OCI-LY1 (cell line): ENCODE measurements around the gene TIE1.
A peak's percentile ranks its signal among the peaks of the same experiment; 100 is the strongest.

Source experiments
- H2AFZ ChIP-seq: fragments of 200-600 bp; sonication (generic), shearing (Covaris generic); 2 replicates; pipeline ENCODE4 v1.6.0; 2014; ENCODE audit warnings: antibody characterized with exemption, mild to moderate bottlenecking, low read length
- H3F3A ChIP-seq: fragments of 200-600 bp; sonication (generic), shearing (Covaris generic); 2 replicates; pipeline ENCODE4 v1.6.0; 2014; ENCODE audit warnings: mild to moderate bottlenecking, antibody characterized with exemption, low read length, moderate library complexity; ENCODE audit not compliant: insufficient read depth
- H3K27ac ChIP-seq: fragments of 200-600 bp; sonication (generic); 2 replicates; pipeline ENCODE4 v1.5.1; 2014; ENCODE audit warnings: low read length, mixed run types, mild to moderate bottlenecking, low read depth; ENCODE audit not compliant: poor library complexity, severe bottlenecking
- H3K27me3 ChIP-seq: fragments of 200-600 bp; sonication (generic); 2 replicates; pipeline ENCODE4 v1.6.0; 2014; ENCODE audit warnings: antibody characterized with exemption, mild to moderate bottlenecking, low read length, moderate library complexity; ENCODE audit not compliant: insufficient read depth
- H3K36me3 ChIP-seq: fragments of 200-600 bp; sonication (generic); 2 replicates; pipeline ENCODE4 v1.6.1; 2014; ENCODE audit warnings: mild to moderate bottlenecking, antibody characterized with exemption, low read length, moderate library complexity, mixed read lengths; ENCODE audit not compliant: insufficient read depth
- H3K4me1 ChIP-seq: fragments of 200-600 bp; sonication (generic); 2 replicates; pipeline ENCODE4 v1.5.1; 2014; ENCODE audit warnings: mild to moderate bottlenecking, low read length, moderate library complexity; ENCODE audit not compliant: insufficient read depth, severe bottlenecking
- H3K4me2 ChIP-seq: fragments of 200-600 bp; sonication (generic), shearing (Covaris generic); 2 replicates; pipeline ENCODE4 v1.6.1; 2014; ENCODE audit warnings: low read length
- H3K4me3 ChIP-seq: fragments of 200-600 bp; sonication (generic); 2 replicates; pipeline ENCODE4 v1.5.1; 2014; ENCODE audit warnings: low read length, low read depth, mild to moderate bottlenecking, mixed read lengths; ENCODE audit not compliant: poor library complexity, severe bottlenecking
- H3K79me2 ChIP-seq: fragments of 200-600 bp; shearing (Covaris generic); 2 replicates; pipeline ENCODE4 v1.6.1; 2016; ENCODE audit warnings: mixed run types, low read length, mixed read lengths; ENCODE audit not compliant: insufficient read depth
- H3K9ac ChIP-seq: fragments of 200-600 bp; sonication (generic), shearing (Covaris generic); 2 replicates; pipeline ENCODE4 v1.6.1; 2014; ENCODE audit warnings: mild to moderate bottlenecking, low read length, mixed read lengths
- H3K9me2 ChIP-seq: fragments of 200-600 bp; sonication (generic), shearing (Covaris generic); 2 replicates; pipeline ENCODE4 v1.6.1; 2014; ENCODE audit warnings: low read depth, mild to moderate bottlenecking, low read length, mixed read lengths
- H3K9me3 ChIP-seq: fragments of 200-600 bp; shearing (Covaris generic); 2 replicates; pipeline ENCODE4 v1.6.1; 2014; ENCODE audit warnings: low read length, mixed read lengths
- H4K20me1 ChIP-seq: fragments of 200-600 bp; sonication (generic), shearing (Covaris generic); 2 replicates; pipeline ENCODE4 v1.6.0; 2016; ENCODE audit warnings: mild to moderate bottlenecking, low read length; ENCODE audit not compliant: insufficient read depth
- CTCF ChIP-seq: fragments of 200-600 bp; sonication (generic), shearing (Covaris generic); IDR thresholded peaks from 2 replicates; pipeline ENCODE4 v1.5.1; 2017; ENCODE audit warnings: mild to moderate bottlenecking, antibody characterized with exemption, low read length, moderate library complexity, mixed read lengths
- EZH2 ChIP-seq: fragments of 200-600 bp; sonication (generic), shearing (Covaris generic); IDR thresholded peaks from 2 replicates; pipeline ENCODE4 v1.8.0; 2017; ENCODE audit warnings: borderline replicate concordance, mixed run types, mild to moderate bottlenecking, antibody characterized with exemption, low read length, moderate library complexity, mixed read lengths

Gene TIE1

GRCh38 chr1:43358121-43358745 lies 57.5 kb downstream of the TIE1 start:
- Histone ChIP-seq H3K27me3 (no peaks in the 10 kb centered on the region), H3K4me1 (peaks cover 31% of the 10 kb centered on the region), H3K4me3 (peak overlapping the region; percentile 84), H3K4me2 (peak overlapping the region; percentile 85), H4K20me1 (no peaks in the 10 kb centered on the region), H3K36me3 (peaks cover 43% of the 10 kb centered on the region), H3K9me2 (no peaks in the 10 kb centered on the region), H3K9ac (peak overlapping the region; percentile 88), H2AFZ (no peak overlapping the region), H3K27ac (peak overlapping the region; percentile 31), H3F3A (peaks cover 4% of the 10 kb centered on the region; the same call in 1 of the 2 replicates), H3K9me3 (no peaks in the 10 kb centered on the region), H3K79me2 (peaks cover 9% of the 10 kb centered on the region)
- TF ChIP-seq EZH2 (no peak), CTCF (peak; percentile 37; the same call in 1 of the 2 replicates)

- Histone ChIP-seq H3K27ac (peak within 1 kb of the TSS; percentile 71), H3K79me2 (peaks cover 9% of the 10 kb centered on the region), H3K36me3 (peaks cover 51% of the 10 kb centered on the region), H3K9ac (peak within 1 kb of the TSS; percentile 90), H3K4me3 (peak within 1 kb of the TSS; percentile 84), H3K4me2 (peak within 1 kb of the TSS; percentile 91), H3F3A (peaks cover 4% of the 10 kb centered on the region; the same call in 1 of the 2 replicates), H3K4me1 (peaks cover 31% of the 10 kb centered on the region), H2AFZ (no peak within 1 kb of the TSS), H4K20me1 (no peaks in the 10 kb centered on the region), H3K27me3 (no peaks in the 10 kb centered on the region), H3K9me2 (no peaks in the 10 kb centered on the region), H3K9me3 (no peaks in the 10 kb centered on the region)
- TF ChIP-seq EZH2: no peak
- no peak for TF ChIP-seq CTCF
These were observed 58.2 kb downstream of the TIE1 start, which contains the start of gene CDC20 for GRCh38 chr1:43358746-43359693. CDC20 (plus strand) TSS chr1:43358981; CDS start chr1:43359216, 235 bp downstream.

- Histone ChIP-seq H3K4me3 (peak overlapping the region; percentile 84), H3K27ac (peak overlapping the region; percentile 71), H4K20me1 (no peaks in the 10 kb centered on the region), H3K79me2 (peaks cover 9% of the 10 kb centered on the region), H3K36me3 (peaks cover 57% of the 10 kb centered on the region), H3K4me2 (peak overlapping the region; percentile 91), H3F3A (peaks cover 4% of the 10 kb centered on the region; the same call in 1 of the 2 replicates), H3K27me3 (no peaks in the 10 kb centered on the region), H3K9me3 (no peaks in the 10 kb centered on the region), H3K4me1 (peaks cover 31% of the 10 kb centered on the region), H3K9ac (peak overlapping the region; percentile 90), H2AFZ (no peak overlapping the region), H3K9me2 (no peaks in the 10 kb centered on the region)
- no peak for TF ChIP-seq CTCF
- TF ChIP-seq EZH2: no peak
These were observed 58.9 kb downstream of the TIE1 start for GRCh38 chr1:43359696-43360095.
